Globus pallidus (tissue), 1 donor: ENCODE measurements around the gene FAM131C.

ENCODE experiments used
- DNase-seq: peaks from one replicate; pipeline ENCODE4 v3.0.0-alpha.2; 2015; ENCODE audit warnings: low spot score

The FAM131C gene

DNA sequence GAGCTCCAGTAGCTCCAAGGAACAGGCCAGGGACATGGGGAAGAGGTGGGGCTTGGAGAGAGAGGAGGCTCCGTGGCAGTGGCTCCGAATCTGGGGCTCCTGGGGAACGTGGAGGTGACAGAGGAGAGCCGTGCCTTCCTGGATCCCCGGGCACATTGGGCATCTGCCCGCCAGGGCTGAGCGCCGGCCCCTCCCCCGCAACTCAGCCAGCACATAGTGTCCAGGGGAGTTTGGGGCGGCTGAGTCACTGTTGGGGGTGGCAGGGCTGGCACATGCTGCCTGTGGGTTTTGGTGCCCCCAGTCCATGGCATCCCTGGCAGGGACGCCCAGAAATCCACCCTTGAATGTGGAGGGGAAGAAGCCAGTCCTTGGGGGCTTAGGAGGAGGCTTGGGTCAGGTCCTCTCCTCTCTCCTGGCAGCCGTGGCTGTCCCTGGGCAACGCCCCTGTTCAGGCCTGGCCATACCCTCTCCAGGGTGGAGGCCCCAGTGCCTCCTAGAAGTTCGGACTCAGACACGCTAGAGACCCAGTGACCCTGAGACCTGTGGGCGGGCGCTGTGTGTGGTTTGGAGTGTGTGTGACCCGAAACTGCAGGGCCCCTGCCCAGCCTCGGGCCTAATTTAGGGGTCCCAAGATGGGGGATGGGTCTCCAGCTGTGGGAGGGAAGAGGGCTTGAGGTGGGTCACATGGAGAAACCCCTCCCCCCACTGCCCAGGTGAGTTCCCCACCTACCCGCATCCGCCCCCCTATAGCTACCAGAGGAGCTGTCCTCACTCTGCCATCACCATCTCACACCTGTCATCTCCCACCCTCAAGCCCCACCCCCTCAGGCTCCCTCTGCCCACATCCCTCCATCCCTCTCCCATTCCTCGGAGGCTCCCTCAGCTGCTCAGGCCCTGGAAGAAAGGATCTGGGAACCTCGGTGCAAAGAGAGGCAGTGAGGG is 57.2 kb downstream of the FAM131C start:
- no peak for DNase-seq

DNA sequence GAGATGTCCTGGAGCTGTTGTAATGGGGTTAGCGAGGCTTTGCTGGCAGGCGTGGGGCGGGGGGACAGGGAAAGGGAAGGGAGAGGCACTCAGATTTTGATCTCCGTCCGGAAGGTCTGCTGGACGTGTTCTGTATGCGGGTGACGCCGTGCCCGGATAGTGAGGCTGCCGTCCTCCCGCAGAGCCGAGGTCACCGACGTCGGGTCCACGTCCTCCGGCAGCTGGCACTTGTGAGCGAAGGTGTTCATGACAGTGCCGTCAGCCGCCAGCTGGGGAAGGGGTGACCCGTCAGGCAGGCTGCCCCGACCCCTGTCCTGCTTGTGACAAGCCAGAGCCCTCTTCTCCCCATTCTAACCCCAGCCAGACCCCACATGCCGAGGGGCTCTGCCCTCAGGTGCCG is 58.0 kb downstream of the FAM131C start:
- DNase-seq: no peak

DNA sequence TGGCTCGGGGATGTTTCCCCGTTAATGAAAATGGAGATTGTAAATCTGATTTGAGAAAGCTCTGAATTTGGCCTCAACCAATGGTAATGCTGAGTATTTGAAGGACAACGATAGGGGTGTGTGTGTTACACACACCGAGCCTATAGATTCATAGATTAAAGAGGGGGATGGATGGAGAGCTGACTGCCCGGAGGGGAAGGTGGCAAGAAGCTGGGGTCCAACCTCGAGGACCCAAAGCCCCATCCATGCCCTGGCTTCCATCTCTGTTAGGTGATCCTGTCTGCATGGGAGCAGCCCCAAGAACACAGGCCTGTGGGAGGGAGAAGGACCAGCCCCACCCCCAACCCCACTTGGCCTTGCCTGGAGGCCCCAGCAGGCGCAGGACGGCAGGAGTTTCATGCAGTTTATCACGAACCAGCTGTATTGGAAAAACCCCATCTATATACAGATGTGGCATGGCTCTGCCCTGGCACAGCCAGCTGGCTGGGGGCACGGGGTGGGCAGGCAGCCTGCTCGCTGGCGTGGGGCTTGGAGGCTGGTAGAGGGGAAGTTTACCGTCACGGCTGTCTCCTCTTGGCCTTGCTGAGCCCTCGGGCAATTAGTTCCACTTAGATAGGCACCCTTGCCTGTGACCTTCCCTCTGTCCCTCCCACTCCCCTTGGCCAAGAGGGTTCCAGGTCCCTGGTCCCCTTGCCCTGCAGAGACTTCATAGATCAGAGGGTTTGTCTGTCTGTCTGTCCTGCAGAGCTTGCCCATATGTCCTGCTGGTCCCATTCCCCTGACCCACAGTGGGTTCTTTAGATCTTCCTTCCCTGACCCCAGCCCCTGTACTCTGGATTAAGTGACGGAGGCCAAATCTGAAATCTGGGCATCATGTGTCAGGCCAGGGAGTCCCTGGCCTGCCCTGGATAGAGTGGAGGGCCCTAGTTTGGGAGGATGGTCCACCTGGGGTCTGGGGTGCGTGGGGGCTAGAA is 58.7 kb downstream of the FAM131C start:
- no peak for DNase-seq

DNA sequence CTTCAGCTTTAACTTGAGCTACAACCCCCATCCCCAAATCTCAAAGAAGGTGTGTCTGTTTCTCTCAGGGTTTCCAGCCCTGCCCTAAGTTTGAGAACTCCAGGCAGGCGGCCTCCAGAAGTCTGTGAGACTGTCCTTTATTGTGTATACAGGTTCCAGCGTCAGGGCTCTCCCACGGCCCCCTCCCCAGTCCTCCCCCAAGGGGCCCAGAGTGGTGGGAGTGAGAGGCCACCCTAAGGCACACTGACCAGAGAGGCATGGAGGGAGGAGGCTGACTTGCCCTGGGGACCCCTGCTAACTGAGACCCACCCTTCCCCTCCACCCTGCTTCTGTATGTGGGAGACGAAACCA is 59.6 kb downstream of the FAM131C start:
- no peak for DNase-seq

DNA sequence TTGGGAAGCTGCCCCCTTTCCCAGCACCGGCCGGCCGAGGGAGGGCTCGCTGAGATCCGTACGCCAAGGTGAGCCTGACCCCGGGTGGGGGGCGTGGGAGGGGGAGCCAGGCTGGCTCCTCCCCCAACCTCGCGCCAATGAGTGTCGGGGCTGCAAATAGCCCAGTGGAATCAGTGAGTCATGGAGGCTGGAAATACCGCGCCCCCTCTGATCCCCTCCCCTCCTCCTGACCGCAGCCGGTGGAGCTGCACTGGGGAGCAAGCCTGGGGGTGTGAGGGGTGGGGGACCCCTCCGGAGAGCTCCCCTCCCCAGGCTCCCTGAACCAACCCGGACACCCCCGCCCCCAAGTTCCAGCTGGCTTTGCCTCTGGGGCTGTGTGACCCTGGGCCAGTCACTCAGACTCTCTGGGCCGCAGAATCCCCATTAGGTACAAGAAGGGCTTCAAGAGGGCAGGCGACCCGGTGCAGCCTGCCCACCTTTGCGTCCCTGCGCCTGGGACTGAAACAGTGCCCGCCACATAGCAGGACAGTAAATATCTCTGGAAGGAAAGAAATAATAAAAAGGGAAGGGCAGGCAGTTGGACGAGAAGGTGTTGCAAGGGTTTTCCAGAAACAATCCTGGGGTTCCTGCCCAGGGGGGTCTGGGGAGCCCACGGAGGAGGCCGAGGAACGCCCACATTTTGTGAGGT is 60.1 kb downstream of the FAM131C start:
- no peak for DNase-seq

DNA sequence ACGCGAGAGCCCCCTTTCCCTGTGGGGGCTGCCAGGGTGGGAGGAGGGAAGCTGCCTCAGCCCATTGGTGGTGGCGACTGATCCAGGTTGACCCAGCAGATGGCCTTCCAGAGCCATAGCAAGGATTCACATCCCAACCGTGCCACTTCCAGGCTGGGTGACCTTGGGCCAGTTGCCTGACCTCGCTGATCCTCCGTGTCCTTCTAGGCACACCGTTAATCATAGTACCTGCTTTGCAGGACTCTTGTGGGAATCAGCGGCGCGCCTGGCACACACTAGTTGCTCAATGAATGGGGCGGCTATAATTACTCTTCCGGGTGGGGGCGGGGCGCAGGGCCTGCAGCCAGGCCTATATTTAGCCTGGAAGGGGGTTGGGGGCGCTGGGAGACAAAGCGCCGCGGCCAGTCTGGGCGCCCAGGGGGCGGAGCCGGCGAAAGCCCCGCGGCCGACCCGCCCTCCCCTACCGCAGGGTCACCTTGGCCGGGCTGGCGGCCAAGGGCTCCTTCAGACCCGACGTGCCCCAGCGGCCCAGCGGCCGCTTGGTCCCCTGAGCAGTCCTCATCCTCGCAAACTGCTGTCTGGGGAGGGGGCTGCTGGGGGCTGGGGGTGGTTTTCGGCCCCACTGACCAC is 60.7 kb downstream of the FAM131C start:
- no peak for DNase-seq

DNA sequence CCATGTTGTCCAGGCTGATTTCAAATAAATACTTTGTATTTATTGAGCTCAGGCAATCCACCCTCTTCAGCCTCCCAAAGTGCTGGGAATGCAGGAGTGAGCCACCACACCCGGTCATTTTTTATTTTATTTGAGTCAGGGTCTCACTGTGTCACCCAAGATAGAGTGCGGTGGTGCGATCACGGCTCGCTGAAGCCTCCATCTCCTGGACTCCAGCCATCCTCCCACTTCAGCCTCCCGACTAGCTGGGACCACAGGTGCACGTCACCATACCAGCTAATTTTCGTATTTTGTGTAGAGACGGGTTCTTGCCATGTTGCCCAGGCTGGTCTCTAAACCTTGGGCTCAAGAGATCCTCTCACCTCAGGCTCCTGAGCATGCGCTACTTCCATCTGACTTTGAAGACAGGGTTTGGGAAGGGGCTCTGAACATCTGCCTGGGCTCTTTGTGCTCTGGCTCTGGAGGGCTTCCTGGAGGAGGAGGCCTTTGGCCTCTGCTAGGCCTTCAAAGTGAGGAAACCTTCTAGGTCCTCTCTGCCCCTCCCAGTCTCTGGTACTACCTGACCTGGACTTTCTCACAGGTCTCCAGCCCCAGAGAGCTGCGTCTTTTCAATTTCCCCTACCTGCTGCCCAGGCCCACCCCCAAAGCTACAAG is 61.4 kb downstream of the FAM131C start:
- DNase-seq: no peak

DNA sequence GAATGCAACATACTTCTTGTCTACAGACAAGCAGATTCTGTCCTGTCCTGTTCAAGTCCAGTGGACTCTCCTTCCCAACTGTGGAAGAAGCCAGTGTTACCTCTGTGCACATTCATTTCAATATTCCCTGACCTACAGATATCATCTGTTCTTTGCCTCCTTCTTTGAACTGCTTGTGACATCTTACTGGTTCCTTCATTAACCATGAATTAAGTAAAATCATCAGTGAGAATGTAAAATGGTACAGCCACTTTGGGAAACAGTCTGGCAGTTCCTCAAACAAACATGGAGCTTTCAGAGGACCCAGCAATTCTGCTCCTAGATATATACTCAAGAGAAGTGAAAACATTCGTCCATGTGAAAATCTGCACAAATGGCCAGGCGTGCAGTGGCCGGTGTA is 62.6 kb downstream of the FAM131C start:
- DNase-seq: no peak

DNA sequence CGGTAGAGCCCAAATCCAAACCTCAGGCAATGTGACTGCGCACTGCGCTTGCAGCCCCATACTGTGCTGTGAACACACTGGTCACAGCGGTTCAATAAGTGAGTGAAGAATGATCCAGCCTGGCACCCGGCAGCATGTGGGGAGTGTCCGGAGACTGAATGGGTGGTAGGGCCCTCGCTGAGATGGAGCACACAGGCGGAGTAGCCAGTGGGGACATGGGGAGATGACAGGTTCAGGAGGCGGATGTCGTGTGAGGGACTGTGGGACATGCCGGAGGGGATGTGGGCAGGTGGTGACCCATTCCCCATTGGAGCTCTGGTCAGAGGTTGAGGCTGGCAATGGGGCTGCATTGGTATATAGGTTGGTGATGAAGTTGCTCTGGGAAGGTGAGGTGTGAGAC is 63.8 kb downstream of the FAM131C start:
- DNase-seq: no peak

DNA sequence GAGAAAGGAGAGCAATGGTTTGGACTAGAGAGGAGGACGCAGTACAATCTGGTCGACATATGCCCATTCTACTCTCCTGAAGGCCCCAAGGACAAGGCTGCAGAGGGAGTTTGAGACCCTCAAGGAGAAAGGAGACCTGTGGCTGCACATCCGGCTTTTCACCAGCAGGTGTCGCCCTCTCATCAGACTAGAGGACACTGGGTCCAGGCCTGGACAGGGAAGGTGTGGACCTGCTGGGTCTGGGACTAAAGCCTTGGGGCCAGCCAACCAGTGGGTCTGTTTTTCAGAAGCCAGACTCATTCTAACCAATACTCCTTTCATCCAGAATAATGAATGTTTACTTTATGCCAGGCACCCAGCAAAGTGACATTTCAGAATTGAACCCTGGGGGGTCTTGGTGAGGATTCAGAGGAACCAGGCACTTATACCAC is 64.4 kb downstream of the FAM131C start:
- DNase-seq: peak; percentile 56
